Midbrain (tissue), 1 donor: Measurements from ENCODE around the gene CAMKMT.

ENCODE experiments used
- DNase-seq: peaks from one replicate; lab custom pipeline; 2025; lab: John Stamatoyannopoulos, UW

The CAMKMT gene

DNA sequence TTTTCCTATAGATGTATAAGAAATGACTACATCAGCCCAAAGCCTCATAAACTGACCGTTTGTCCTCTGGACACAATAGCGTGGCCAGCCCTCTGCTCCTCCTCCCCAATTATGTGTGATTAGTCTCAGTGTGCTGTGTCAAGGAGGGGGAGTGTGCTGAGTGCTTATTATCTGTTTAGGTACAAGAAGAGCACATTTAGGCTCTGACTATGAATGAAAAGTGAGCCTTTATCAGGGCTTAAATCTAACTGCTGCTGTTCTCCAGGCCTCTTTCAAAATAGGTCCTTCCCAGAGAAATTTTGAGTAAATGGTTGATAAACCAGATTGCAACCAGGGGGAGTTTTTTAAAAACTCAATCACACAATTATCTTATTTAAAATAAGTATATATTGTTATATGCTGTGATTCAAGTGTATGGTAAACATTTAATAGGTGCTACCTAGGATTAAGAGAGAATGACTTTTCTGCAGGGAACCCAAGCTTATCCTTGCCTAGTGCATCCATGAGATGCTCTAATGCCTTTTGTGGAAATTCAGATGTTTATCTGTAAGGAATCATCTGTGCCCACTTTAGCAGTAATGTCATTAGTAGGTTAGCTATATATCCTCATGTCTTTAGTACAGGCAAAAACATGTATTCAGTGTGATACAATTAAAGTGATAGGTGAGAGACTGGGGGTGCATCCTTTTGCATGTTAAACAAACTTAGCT, 411.1 kb downstream of the CAMKMT start:
- no peak for DNase-seq

- no peak for DNase-seq
Measured at GRCh38 chr2:44774826-44775492, 413.2 kb downstream of the CAMKMT start.

GRCh38 chr2:44777036-44777435, 415.3 kb downstream of the CAMKMT start:
- no peak for DNase-seq

DNA sequence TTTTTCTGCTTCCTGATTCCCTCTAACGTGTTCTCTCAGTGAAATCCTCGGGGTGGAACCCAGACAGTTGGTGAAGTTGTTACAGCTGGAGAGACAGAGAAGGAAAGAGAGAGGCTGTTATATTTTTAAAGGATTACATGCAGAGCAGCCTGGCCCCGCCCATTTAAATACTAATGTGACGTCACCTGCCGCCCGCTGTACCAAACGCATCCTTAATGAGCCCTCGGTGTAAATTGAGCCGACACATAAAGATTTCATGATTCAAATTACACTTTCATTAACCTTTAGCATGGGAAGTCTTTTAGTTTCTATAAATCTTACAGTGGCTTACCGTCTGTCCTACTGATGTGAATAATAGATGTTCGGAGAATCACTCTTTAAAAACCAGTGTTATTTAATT, 415.8 kb downstream of the CAMKMT start:
- DNase-seq: no peak

DNA sequence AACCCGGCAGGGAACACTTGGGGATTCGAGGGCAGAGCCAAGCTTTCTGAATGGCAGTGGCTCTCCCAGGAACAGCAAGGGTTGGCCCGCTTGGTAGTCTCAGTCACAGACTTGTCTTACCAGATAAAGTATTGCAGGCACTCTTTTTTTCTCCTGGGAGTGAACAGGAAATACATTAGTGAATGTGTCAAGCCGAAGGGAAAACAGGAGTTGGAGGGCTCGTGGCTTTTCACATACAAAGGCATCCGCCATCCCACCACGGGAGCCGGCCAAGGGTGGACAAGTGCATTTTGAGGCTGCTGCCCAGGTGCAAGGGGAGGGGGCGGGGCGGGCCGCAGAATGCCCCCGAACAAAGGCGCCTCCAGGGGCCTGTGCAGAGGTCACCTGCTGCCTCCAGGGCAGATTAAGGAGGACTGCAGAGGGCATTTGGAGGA, 416.5 kb downstream of the CAMKMT start:
- DNase-seq: no peak

DNA sequence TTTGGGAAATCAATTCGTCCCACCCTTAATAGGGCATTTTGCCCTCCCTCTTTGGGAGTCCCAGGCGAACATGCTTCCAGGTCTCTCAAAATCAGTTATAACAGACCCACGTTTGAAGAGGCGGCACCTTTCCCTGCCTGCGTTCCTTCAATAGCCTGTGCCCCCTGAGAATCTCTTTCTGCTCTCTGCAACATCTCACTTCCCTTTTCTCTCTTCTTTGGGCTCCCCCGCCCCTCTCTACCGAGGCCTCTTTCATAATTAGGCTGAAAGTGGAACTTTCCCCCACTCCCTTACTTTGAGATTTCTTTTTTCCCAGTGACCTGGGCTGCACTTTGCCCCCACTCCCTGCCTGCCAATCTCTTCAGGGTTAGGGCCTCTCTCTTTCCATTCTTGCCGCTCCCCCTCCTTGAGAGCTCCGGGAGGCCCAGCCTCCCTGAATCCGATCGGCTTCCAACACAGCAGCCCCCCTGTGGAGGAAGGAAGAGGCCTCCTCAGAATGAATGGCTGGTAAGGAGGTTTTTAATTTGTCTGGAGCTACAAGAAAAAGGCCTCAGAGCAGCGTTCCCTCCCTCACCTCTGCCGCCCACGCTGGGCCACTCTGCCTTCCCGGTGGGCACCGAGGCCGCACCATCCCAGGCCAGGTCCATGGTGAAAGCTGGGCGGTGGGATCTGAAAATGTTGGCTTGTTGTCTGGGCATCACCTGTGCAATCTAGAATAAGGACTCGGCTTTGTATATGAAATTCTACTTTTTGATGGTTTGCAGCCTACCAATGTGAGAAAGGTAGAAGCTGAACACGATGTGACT, 417.1 kb downstream of the CAMKMT start:
- no peak for DNase-seq

- DNase-seq: no peak
Measured at GRCh38 chr2:44779793-44780192, 418.0 kb downstream of the CAMKMT start.

DNA sequence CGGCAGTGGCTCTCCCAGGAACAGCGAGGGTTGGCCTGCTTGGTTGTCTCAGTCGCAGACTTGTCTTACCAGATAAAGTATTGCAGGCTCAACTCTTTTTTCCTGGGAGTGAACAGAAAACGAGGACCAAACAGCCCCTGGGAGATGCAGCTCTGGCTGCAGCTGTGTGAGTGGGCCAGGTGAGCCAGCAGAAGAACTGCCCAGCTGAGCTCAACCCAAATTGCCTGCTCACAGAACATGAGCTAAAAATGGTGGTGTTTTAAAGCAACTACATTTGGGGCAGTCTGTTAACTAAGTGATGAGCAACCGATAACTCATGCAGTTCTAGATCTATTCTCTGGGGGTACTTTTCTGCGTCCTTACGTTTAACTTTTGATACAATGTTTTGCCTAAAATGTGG, 418.7 kb downstream of the CAMKMT start:
- DNase-seq: no peak

GRCh38 chr2:44785433-44785832, 423.7 kb downstream of the CAMKMT start:
- DNase-seq: no peak

GRCh38 chr2:44786045-44786816, 424.5 kb downstream of the CAMKMT start:
- no peak for DNase-seq

- no peak for DNase-seq
Measured at GRCh38 chr2:44786817-44787214, 425.1 kb downstream of the CAMKMT start.

- DNase-seq: no peak
Measured at GRCh38 chr2:44787663-44788062, 425.9 kb downstream of the CAMKMT start.

DNA sequence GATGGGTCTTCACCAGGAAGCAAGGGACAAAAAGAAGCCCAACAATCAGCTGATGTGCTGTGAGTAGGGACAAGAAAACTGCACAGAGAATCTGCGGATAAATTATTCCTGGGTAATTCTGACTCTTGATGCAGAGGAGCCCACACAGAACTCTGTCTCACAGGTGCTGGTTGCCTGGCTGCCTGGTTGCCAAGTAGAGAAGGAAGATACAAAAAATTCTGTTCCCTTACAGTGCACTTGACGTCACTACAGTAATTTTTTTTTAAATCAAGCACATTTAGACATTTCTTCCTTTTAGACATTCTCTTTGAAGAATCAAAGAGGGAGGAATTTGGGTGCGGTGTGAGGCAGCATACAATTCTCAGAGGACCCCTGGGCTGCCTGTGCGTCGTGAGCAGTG, 427.7 kb downstream of the CAMKMT start:
- no peak for DNase-seq

GRCh38 chr2:44789971-44790721, 428.4 kb downstream of the CAMKMT start:
- DNase-seq: no peak

DNA sequence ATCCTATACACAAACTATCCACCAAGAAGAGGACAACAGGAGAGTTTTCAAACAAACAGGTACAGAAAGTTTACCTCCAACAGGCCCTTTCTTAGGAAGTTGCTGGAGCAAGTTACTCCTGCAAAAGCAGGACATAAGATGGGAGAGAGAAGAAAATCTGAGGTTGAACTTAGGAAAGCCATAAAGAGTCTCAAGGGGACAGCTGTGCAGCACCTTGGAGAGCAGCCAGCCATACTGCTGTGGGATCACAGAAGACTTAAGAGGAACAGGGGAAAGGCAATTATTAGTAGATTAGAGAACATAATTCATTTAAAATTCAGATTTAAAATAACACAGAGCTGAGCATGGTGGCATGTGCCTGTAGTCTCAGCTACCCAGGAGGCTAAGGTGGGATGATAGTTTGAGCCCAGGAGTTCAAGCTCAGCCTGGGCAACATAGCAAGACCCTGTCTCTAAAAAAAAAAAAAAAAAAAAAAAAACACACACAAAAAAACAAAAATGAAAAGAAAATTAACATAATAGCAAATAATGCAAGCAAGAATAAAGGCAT, 431.6 kb downstream of the CAMKMT start:
- DNase-seq: no peak

- DNase-seq: no peak
Measured at GRCh38 chr2:44796771-44797170, 435.0 kb downstream of the CAMKMT start.

GRCh38 chr2:44798139-44798659, 436.5 kb downstream of the CAMKMT start:
- DNase-seq: no peak

GRCh38 chr2:44799105-44799504, 437.4 kb downstream of the CAMKMT start:
- DNase-seq: no peak

DNA sequence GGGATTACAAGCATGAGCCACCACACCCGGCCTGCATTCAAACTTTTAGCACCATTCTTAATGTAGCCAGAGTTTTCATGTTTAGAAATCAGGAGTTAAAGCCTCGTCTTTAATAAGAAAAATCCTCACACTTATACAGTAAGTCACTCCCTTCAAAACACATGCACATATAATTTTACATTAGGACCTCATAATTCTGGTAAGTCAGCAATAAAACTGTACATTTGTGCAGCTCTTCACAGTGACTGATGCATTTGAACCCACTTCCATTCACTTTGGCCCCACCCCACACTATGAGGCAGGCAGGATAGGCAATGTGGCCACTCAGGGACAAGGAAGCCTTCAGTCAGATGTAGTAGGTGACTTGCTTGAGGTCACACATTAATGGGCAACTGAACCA, 438.0 kb downstream of the CAMKMT start:
- DNase-seq: no peak

GRCh38 chr2:44801289-44801840, 439.6 kb downstream of the CAMKMT start:
- DNase-seq: no peak
